ENCODE data around the gene ULK2.

The ULK2 gene

GRCh38 chr17:19739241-19740201, 128.2 kb downstream of the ULK2 start:
- H3K9me3 ChIP-seq (ENCODE audit: control insufficient read depth, insufficient read depth, low read depth, low read length) = no peaks in the 10 kb centered on the region
- ChIA-PET POLR2A (no interaction called here), CTCF (interaction anchor here (1.0 to 7.3 kb wide), 2 partner anchors 22 to 27 kb away, joined by 3 to 80 read pairs; no protein-coding TSS in a partner anchor)
- H3K27ac ChIP-seq (ENCODE audit: extremely low read depth, low read depth, low read length) = no peak overlapping the region
- TF ChIP-seq ZNF654 (tag by site-specific recombination; IDR thresholded peaks at IDR 0.05; ENCODE audit: low read depth) (no peak), PATZ1 (tag by site-specific recombination; IDR thresholded peaks at IDR 0.05) (no peak), ZNF324 (tag by site-specific recombination; IDR thresholded peaks at IDR 0.05) (no peak), ZNF133 (tag by site-specific recombination; IDR thresholded peaks at IDR 0.05) (no peak)
- H3K36me3 ChIP-seq (ENCODE audit: control insufficient read depth in 2 of 2, insufficient read depth in 1 of 2, low read length in 2 of 2) = no peaks in the 10 kb centered on the region
- no peaks in the 10 kb centered on the region for H3K4me1 ChIP-seq (ENCODE audit: control insufficient read depth, insufficient read depth, low read length)
- no peak overlapping the region for H3K4me3 ChIP-seq (ENCODE audit: low read depth, low read length)

GRCh38 chr17:19738757-19739156, 129.0 kb downstream of the ULK2 start:
- Histone ChIP-seq H3K4me1 (ENCODE audit: control insufficient read depth, insufficient read depth, low read length) (no peaks in the 10 kb centered on the region), H3K9me3 (ENCODE audit: control insufficient read depth, insufficient read depth, low read depth, low read length) (no peaks in the 10 kb centered on the region), H3K36me3 (ENCODE audit: control insufficient read depth in 2 of 2, insufficient read depth in 1 of 2, low read length in 2 of 2) (no peaks in the 10 kb centered on the region), H3K27ac (ENCODE audit: extremely low read depth, low read depth, low read length) (no peak overlapping the region), H3K4me3 (ENCODE audit: low read depth, low read length) (no peak overlapping the region)
- CTCF ChIA-PET = interaction anchor here (0.7 kb wide), 1 partner anchor 171 kb away, joined by 3 read pairs; no protein-coding TSS in a partner anchor
- TF ChIP-seq KLF16 (tag by site-specific recombination; IDR thresholded peaks at IDR 0.05) (no peak), ZNF132 (tag by site-specific recombination; IDR thresholded peaks at IDR 0.05; ENCODE audit: borderline replicate concordance) (no peak), ZNF488 (tag by site-specific recombination; IDR thresholded peaks at IDR 0.05) (no peak), ZBTB21 (tag by site-specific recombination; IDR thresholded peaks at IDR 0.05) (no peak), OVOL3 (tag by site-specific recombination; IDR thresholded peaks at IDR 0.05) (no peak)
- POLR2A ChIA-PET = no interaction called here

GRCh38 chr17:19738073-19738449, 129.7 kb downstream of the ULK2 start:
- Histone ChIP-seq H3K9me3 (ENCODE audit: control insufficient read depth, insufficient read depth, low read depth, low read length) (no peaks in the 10 kb centered on the region), H3K4me3 (ENCODE audit: low read depth, low read length) (no peak overlapping the region), H3K4me1 (ENCODE audit: control insufficient read depth, insufficient read depth, low read length) (no peaks in the 10 kb centered on the region), H3K27ac (ENCODE audit: extremely low read depth, low read depth, low read length) (no peak overlapping the region), H3K36me3 (ENCODE audit: control insufficient read depth in 2 of 2, insufficient read depth in 1 of 2, low read length in 2 of 2) (no peaks in the 10 kb centered on the region)
- TF ChIP-seq BCL6B (tag by site-specific recombination; IDR thresholded peaks at IDR 0.05) (no peak), ZNF501 (tag by site-specific recombination; IDR thresholded peaks at IDR 0.05) (no peak), OVOL3 (tag by site-specific recombination; IDR thresholded peaks at IDR 0.05) (no peak), ZEB2 (tag by site-specific recombination; IDR thresholded peaks at IDR 0.05) (no peak), ZNF138 (tag by site-specific recombination; IDR thresholded peaks at IDR 0.05; ENCODE audit: borderline replicate concordance) (no peak), ZNF707 (tag by site-specific recombination; IDR thresholded peaks at IDR 0.05) (no peak), ZNF133 (tag by site-specific recombination; IDR thresholded peaks at IDR 0.05) (no peak), ZNF335 (tag by site-specific recombination; conservative IDR thresholded peaks at IDR 0.05) (no peak), ZSCAN4 (tag by site-specific recombination; IDR thresholded peaks at IDR 0.05) (no peak), ZNF266 (tag by site-specific recombination; IDR thresholded peaks at IDR 0.05; ENCODE audit: low read depth) (no peak), ZNF302 (tag by site-specific recombination; IDR thresholded peaks at IDR 0.05; ENCODE audit: low read depth) (no peak)
- ChIA-PET CTCF (interaction anchor here (0.9 kb wide), 1 partner anchor 25 kb away, joined by 3 read pairs; no protein-coding TSS in a partner anchor), POLR2A (no interaction called here)
